MM.1S (cell line): ENCODE measurements around the gene TENM4.

Experiments used
- DNase-seq: peaks from one replicate; pipeline ENCODE4 v3.0.0-alpha.2; 2015
- H2AFZ ChIP-seq: fragments of 300-600 bp; sonication (generic); 2 replicates; pipeline ENCODE4 v1.6.0; 2016; ENCODE audit warnings: antibody characterized with exemption, low read length
- H3F3A ChIP-seq: fragments of 300-600 bp; sonication (generic); 2 replicates; pipeline ENCODE4 v1.6.1; 2016; ENCODE audit warnings: mild to moderate bottlenecking, antibody characterized with exemption, low read length, moderate library complexity, mixed read lengths; ENCODE audit not compliant: insufficient read depth
- H3K27ac ChIP-seq: fragments of 300-600 bp; sonication (generic); 2 replicates; pipeline ENCODE4 v1.5.1; 2016; ENCODE audit warnings: mild to moderate bottlenecking, low read length
- H3K27me3 ChIP-seq: fragments of 300-600 bp; sonication (generic); replicated peaks from 2 replicates; pipeline ENCODE4 v1.6.0; 2016; ENCODE audit warnings: low read length; ENCODE audit not compliant: insufficient read depth
- H3K36me3 ChIP-seq: fragments of 300-600 bp; sonication (generic); replicated peaks from 2 replicates; pipeline ENCODE4 v1.6.1; 2016; ENCODE audit warnings: mild to moderate bottlenecking, low read length, mixed read lengths; ENCODE audit not compliant: insufficient read depth
- H3K4me1 ChIP-seq: fragments of 300-600 bp; sonication (generic); 2 replicates; pipeline ENCODE4 v1.6.1; 2016; ENCODE audit warnings: low read length, mixed read lengths
- H3K4me2 ChIP-seq: fragments of 300-600 bp; sonication (generic); 2 replicates; pipeline ENCODE4 v1.6.0; 2016; ENCODE audit warnings: low read depth, low read length
- H3K4me3 ChIP-seq: fragments of 300-600 bp; sonication (generic); 2 replicates; pipeline ENCODE4 v1.5.1; 2016; ENCODE audit warnings: low read length, mixed read lengths
- H3K79me2 ChIP-seq: fragments of 300-600 bp; sonication (generic); 2 replicates; pipeline ENCODE4 v1.6.1; 2016; ENCODE audit warnings: mixed run types, low read length, mixed read lengths
- H3K9ac ChIP-seq: fragments of 300-600 bp; sonication (generic); 2 replicates; pipeline ENCODE4 v1.6.1; 2016; ENCODE audit warnings: low read length, mixed read lengths
- H3K9me2 ChIP-seq: fragments of 300-600 bp; sonication (generic); replicated peaks from 2 replicates; pipeline ENCODE4 v1.6.1; 2016; ENCODE audit warnings: mild to moderate bottlenecking, low read length, mixed read lengths; ENCODE audit not compliant: insufficient read depth
- H3K9me3 ChIP-seq: fragments of 300-600 bp; sonication (generic); replicated peaks from 2 replicates; pipeline ENCODE4 v1.6.1; 2016; ENCODE audit warnings: mild to moderate bottlenecking, low read length, mixed read lengths; ENCODE audit not compliant: insufficient read depth
- H4K20me1 ChIP-seq: fragments of 300-600 bp; sonication (generic); 2 replicates; pipeline ENCODE4 v1.6.1; 2016; ENCODE audit warnings: mild to moderate bottlenecking, low read length, moderate library complexity, mixed read lengths; ENCODE audit not compliant: insufficient read depth
- CTCF ChIP-seq: fragments of 300-600 bp; sonication (generic); IDR thresholded peaks from 2 replicates; pipeline ENCODE4 v1.5.1; 2016; ENCODE audit warnings: antibody characterized with exemption, low read length, mixed read lengths
- EZH2 ChIP-seq: fragments of 300-600 bp; sonication (generic); optimal IDR thresholded peaks from 2 replicates; pipeline ENCODE3; 2017; ENCODE audit warnings: low read depth, mild to moderate bottlenecking, antibody characterized with exemption, low read length, mixed read lengths
- EZH2phosphoT487 ChIP-seq: fragments of 300-600 bp; sonication (generic); IDR thresholded peaks from 2 replicates; pipeline ENCODE4 v1.6.1; 2018; ENCODE audit warnings: antibody characterized with exemption, low read length

TENM4 gene

DNA sequence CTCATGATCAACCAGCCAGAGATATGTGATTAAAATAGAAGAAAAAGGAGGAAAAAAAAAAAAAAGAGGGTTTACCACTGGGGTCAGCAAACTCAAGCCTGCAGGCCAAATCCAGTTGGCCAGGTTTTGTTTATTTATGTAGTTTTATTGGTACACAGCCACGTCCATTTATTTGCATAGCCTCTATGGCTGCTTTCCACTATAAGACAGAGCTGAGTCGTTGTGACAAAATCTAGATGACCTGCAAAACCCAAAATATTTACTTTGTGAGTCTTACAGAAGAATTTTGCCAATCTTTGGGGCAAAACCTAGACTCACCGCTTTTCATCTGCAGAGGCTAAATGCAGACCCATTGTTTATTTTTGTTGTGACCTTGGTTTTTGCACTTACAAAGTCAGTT, 87.1 kb downstream of the TENM4 start:
- Histone ChIP-seq H3K4me3 (no peak overlapping the region), H3F3A (no peaks in the 10 kb centered on the region), H3K4me1 (no peaks in the 10 kb centered on the region), H4K20me1 (no peaks in the 10 kb centered on the region), H3K27ac (no peak overlapping the region), H3K36me3 (no peaks in the 10 kb centered on the region), H3K9ac (no peak overlapping the region), H2AFZ (no peak overlapping the region), H3K27me3 (no peaks in the 10 kb centered on the region), H3K9me3 (no peaks in the 10 kb centered on the region), H3K79me2 (no peaks in the 10 kb centered on the region), H3K9me2 (no peaks in the 10 kb centered on the region), H3K4me2 (no peak overlapping the region)
- no peak for DNase-seq
- TF ChIP-seq EZH2: no peak
- TF ChIP-seq EZH2phosphoT487: no peak
- no peak for TF ChIP-seq CTCF

DNA sequence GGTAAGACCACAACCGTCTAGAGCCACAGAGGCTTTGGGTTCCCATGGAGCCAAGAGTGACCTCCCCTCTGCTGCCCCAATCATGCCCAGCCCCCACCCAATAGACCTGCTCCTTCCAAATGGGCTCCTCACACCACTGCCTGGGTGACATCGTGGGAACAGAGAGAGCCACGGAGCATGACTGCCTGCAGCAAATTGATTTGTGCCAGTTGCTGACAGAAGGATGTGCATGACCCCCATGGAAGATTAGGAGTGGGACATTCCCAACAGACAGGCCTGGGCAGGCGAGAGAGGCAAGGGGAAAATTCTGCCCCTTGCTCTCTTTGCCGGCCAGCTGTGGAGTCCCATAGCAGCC, 88.5 kb downstream of the TENM4 start:
- Histone ChIP-seq H3K79me2 (no peaks in the 10 kb centered on the region), H3K4me1 (no peaks in the 10 kb centered on the region), H3K9me3 (no peaks in the 10 kb centered on the region), H2AFZ (no peak overlapping the region), H3K36me3 (no peaks in the 10 kb centered on the region), H3K27me3 (no peaks in the 10 kb centered on the region), H3K9me2 (no peaks in the 10 kb centered on the region), H3K9ac (no peak overlapping the region), H3K4me3 (no peak overlapping the region), H3F3A (no peaks in the 10 kb centered on the region), H3K27ac (no peak overlapping the region), H4K20me1 (no peaks in the 10 kb centered on the region), H3K4me2 (no peak overlapping the region)
- DNase-seq: no peak
- no peak for TF ChIP-seq EZH2
- TF ChIP-seq EZH2phosphoT487: no peak
- TF ChIP-seq CTCF: no peak

DNA sequence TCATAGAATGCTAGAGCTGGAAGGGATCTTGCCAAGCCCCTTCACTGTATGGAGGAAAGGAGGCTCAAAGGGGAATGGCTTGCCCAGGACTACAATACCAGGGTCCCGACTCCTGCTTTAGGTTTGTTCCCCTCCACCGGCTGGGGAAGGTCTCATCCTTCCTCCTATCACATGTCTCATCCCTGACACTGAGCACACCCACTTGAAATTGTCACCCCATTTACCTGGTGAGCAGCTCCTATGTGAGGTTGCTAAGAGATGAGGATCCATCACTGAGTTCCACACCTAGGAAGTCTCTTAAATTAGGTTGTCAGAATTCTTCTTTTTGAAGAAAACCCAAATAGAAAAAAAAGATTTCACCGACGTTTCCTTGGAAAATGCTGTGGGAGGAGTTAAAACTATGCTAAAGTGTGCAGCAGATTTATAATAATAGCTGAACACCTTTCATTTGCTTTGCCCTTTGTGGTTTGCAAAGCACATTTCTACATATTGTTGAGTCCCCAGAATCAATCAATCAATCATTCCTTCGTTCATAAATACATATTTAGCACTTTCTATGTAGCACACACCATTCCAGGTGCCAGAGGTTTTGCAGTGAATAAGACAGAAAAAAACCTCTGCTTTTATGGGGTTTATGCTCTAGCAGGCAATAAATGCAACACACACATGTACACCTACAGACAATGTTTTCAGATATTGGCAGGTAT, 91.7 kb downstream of the TENM4 start:
- Histone ChIP-seq H3K27ac (no peak overlapping the region), H3K9ac (no peak overlapping the region), H3K4me2 (no peak overlapping the region), H3K9me3 (no peaks in the 10 kb centered on the region), H3F3A (no peaks in the 10 kb centered on the region), H3K27me3 (no peaks in the 10 kb centered on the region), H3K4me1 (no peaks in the 10 kb centered on the region), H3K9me2 (no peaks in the 10 kb centered on the region; the same call in 1 of the 2 replicates), H3K79me2 (no peaks in the 10 kb centered on the region), H3K36me3 (no peaks in the 10 kb centered on the region), H3K4me3 (no peak overlapping the region), H4K20me1 (no peaks in the 10 kb centered on the region), H2AFZ (no peak overlapping the region)
- no peak for DNase-seq
- no peak for TF ChIP-seq CTCF
- no peak for TF ChIP-seq EZH2
